ENCODE results near the gene NDUFA8.

NDUFA8 gene

DNA sequence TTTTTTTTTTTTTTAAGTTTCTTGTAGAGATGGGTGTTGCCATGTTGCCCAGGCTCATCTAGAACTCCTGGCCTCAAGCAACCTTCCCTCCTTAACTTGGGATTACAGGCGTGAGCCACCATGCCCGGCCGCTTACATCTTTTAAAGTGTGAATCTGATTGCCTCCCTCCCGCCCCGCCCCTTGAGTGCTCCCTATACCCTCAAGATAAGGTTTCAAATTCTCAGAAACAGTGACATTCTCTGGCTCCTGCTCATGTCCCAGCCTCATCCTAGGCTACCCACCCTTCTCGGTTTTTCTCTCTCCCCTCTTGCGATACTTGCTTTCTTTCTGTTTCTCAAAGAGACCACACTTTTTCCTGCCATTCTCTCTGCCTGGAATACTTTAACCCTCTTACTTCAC is 12.6 kb upstream of the NDUFA8 start:
- Histone ChIP-seq H3K36me3 (ENCODE audit: insufficient read depth, low read length) (no peaks in the 10 kb centered on the region), H3K4me1 (ENCODE audit: insufficient read depth, low read length, severe bottlenecking) (no peaks in the 10 kb centered on the region), H3K27me3 (ENCODE audit: insufficient read depth, low read length) (0 out of 2 replicates have a peak, but pooled peaks cover 10% of the 10 kb centered on the region), H3K27ac (ENCODE audit: low read depth, low read length, poor library complexity, severe bottlenecking) (no peak overlapping the region), H3K4me2 (ENCODE audit: low read length) (no peak overlapping the region), H3F3A (ENCODE audit: insufficient read depth, low read length) (no peaks in the 10 kb centered on the region), H3K79me2 (ENCODE audit: insufficient read depth, low read length) (no peaks in the 10 kb centered on the region), H3K9me3 (ENCODE audit: low read length) (no peaks in the 10 kb centered on the region), H3K4me3 (ENCODE audit: low read depth, low read length, poor library complexity, severe bottlenecking) (no peak overlapping the region), H4K20me1 (ENCODE audit: insufficient read depth, low read length) (no peaks in the 10 kb centered on the region), H3K9me2 (ENCODE audit: low read depth, low read length) (no peaks in the 10 kb centered on the region), H3K9ac (ENCODE audit: low read length) (no peak overlapping the region), H2AFZ (ENCODE audit: low read length) (no peak overlapping the region)
- TF ChIP-seq EZH2 (IDR thresholded peaks at IDR 0.05; ENCODE audit: borderline replicate concordance, low read length): no peak
- TF ChIP-seq, protein P1, sequence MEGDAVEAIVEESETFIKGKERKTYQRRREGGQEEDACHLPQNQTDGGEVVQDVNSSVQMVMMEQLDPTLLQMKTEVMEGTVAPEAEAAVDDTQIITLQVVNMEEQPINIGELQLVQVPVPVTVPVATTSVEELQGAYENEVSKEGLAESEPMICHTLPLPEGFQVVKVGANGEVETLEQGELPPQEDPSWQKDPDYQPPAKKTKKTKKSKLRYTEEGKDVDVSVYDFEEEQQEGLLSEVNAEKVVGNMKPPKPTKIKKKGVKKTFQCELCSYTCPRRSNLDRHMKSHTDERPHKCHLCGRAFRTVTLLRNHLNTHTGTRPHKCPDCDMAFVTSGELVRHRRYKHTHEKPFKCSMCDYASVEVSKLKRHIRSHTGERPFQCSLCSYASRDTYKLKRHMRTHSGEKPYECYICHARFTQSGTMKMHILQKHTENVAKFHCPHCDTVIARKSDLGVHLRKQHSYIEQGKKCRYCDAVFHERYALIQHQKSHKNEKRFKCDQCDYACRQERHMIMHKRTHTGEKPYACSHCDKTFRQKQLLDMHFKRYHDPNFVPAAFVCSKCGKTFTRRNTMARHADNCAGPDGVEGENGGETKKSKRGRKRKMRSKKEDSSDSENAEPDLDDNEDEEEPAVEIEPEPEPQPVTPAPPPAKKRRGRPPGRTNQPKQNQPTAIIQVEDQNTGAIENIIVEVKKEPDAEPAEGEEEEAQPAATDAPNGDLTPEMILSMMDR (IDR thresholded peaks at IDR 0.05; ENCODE audit: low read length): no peak

DNA sequence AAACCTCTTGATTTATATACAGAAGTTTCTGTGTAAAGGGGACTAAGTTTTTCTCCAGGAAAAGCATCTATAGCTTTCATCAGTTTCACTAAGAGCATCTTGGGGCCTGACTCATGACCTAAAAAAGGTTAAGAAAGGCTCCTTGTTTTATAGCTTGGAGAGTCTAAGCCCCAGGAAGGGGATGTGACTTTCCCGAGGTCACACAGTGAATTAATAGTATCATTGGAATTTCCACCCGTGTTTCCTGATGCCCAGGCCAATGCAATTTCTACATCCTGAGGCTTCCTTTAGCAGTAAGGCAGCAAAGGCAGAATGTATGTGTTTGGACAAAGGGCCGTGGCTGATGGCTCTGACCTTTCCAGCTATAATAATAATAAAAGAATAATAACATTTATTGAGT is 8.8 kb upstream of the NDUFA8 start:
- Histone ChIP-seq H3K36me3 (ENCODE audit: insufficient read depth, low read length) (no peaks in the 10 kb centered on the region), H3K9me3 (ENCODE audit: low read length) (no peaks in the 10 kb centered on the region), H2AFZ (ENCODE audit: low read length) (no peak overlapping the region), H4K20me1 (ENCODE audit: insufficient read depth, low read length) (no peaks in the 10 kb centered on the region), H3K79me2 (ENCODE audit: insufficient read depth, low read length) (no peaks in the 10 kb centered on the region), H3K4me3 (ENCODE audit: low read depth, low read length, poor library complexity, severe bottlenecking) (no peak overlapping the region), H3K9ac (ENCODE audit: low read length) (no peak overlapping the region), H3K4me2 (ENCODE audit: low read length) (no peak overlapping the region), H3K27me3 (ENCODE audit: insufficient read depth, low read length) (peaks cover 4% of the 10 kb centered on the region; the same call in 1 of the 2 replicates), H3K9me2 (ENCODE audit: low read depth, low read length) (no peaks in the 10 kb centered on the region), H3K27ac (ENCODE audit: low read depth, low read length, poor library complexity, severe bottlenecking) (no peak overlapping the region), H3K4me1 (ENCODE audit: insufficient read depth, low read length, severe bottlenecking) (no peaks in the 10 kb centered on the region), H3F3A (ENCODE audit: insufficient read depth, low read length) (no peaks in the 10 kb centered on the region)
- no peak for TF ChIP-seq EZH2 (IDR thresholded peaks at IDR 0.05; ENCODE audit: borderline replicate concordance, low read length)
- TF ChIP-seq, protein P1 (IDR thresholded peaks at IDR 0.05; ENCODE audit: low read length): no peak

DNA sequence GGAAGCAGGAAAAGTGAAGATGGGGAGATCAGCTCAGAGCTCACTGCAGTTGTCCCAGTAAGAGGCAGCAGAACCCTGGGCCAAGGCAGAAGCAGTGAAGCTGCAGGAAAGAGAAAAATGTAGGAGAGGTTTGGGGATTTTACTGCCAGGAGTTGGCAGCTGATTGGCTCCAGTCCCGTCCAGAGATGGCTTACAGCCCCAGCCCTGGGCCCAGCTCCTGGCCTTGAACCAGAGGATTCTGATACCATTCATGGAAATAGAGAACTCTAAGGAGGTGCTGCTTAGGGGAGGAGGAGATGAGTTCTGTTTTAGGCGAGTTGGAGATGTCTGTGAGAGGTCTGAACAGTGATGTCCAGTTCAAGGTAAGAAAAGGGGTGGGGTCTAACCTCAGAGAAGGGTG is 4.7 kb upstream of the NDUFA8 start:
- Histone ChIP-seq H3K79me2 (ENCODE audit: insufficient read depth, low read length) (no peaks in the 10 kb centered on the region), H3K4me3 (ENCODE audit: low read depth, low read length, poor library complexity, severe bottlenecking) (no peak overlapping the region), H3K36me3 (ENCODE audit: insufficient read depth, low read length) (no peaks in the 10 kb centered on the region; the same call in 1 of the 2 replicates), H3K4me1 (ENCODE audit: insufficient read depth, low read length, severe bottlenecking) (no peaks in the 10 kb centered on the region), H3K27me3 (ENCODE audit: insufficient read depth, low read length) (peaks cover 4% of the 10 kb centered on the region; the same call in 1 of the 2 replicates), H3K9me3 (ENCODE audit: low read length) (peaks cover 9% of the 10 kb centered on the region), H3K4me2 (ENCODE audit: low read length) (no peak overlapping the region), H3K9me2 (ENCODE audit: low read depth, low read length) (no peaks in the 10 kb centered on the region), H3F3A (ENCODE audit: insufficient read depth, low read length) (no peaks in the 10 kb centered on the region), H3K9ac (ENCODE audit: low read length) (no peak overlapping the region), H2AFZ (ENCODE audit: low read length) (no peak overlapping the region), H3K27ac (ENCODE audit: low read depth, low read length, poor library complexity, severe bottlenecking) (no peak overlapping the region), H4K20me1 (ENCODE audit: insufficient read depth, low read length) (no peaks in the 10 kb centered on the region)
- no peak for TF ChIP-seq EZH2 (IDR thresholded peaks at IDR 0.05; ENCODE audit: borderline replicate concordance, low read length)
- TF ChIP-seq, protein P1 (IDR thresholded peaks at IDR 0.05; ENCODE audit: low read length): no peak
